Heart left ventricle (tissue), 16 donors: ENCODE results near the gene DBN1. TPM values are rescaled to one million over a fixed set of nuclear protein-coding genes. Genes with fewer than 3 reads are reported as not detected.

ENCODE experiments used
- ATAC-seq, 4 donors: fragments of 200-7000 bp; cut with Tn5 transposase; one replicate each; pipeline ENCODE4 v1.9.1; 2020 to 2022; ENCODE audit warnings: moderate library complexity in 4 of 4, mild to moderate bottlenecking in 3 of 4, moderate number of reproducible peaks in 1 of 4
- DNase-seq, 5 donors: peaks; one replicate each; pipeline ENCODE4 v3.0.0-alpha.2; 2020
- H3K27ac ChIP-seq, 12 donors: fragments of 200-600 bp; sonication (generic) in 4 of 12; one replicate each; pipeline versions ENCODE4 v1.5.0 to v1.8.0; 2016 to 2022; ENCODE audit warnings: mild to moderate bottlenecking in 2 of 12
- H3K27me3 ChIP-seq, 9 donors: fragments of 200-600 bp; sonication (generic) in 2 of 9; one replicate each; pipeline versions ENCODE4 v1.5.1 to v1.8.0; 2016 to 2022; ENCODE audit warnings: mild to moderate bottlenecking in 3 of 9
- H3K36me3 ChIP-seq, 9 donors: fragments of 200-600 bp; sonication (generic) in 2 of 9; one replicate each; pipeline versions ENCODE4 v1.5.0 to v1.8.0; 2018 to 2022; ENCODE audit warnings: mild to moderate bottlenecking in 2 of 9
- H3K4me1 ChIP-seq, 12 donors: fragments of 200-600 bp; sonication (generic) in 4 of 12; one replicate each; pipeline versions ENCODE4 v1.5.0 to v1.8.0; 2016 to 2022; ENCODE audit warnings: mild to moderate bottlenecking in 3 of 12
- H3K4me3 ChIP-seq, 12 donors: fragments of 200-600 bp; sonication (generic) in 4 of 12; one replicate each; pipeline versions ENCODE4 v1.5.0 to v1.8.0; 2017 to 2022; ENCODE audit warnings: mild to moderate bottlenecking in 9 of 12, moderate library complexity in 4 of 12
- H3K9me3 ChIP-seq, 12 donors: fragments of 200-600 bp; sonication (generic) in 4 of 12; one replicate each; pipeline versions ENCODE4 v1.5.0 to v1.8.0; 2016 to 2022; ENCODE audit warnings: mild to moderate bottlenecking in 1 of 12
- CTCF ChIP-seq, 12 donors: fragments of 200-600 bp; sonication (generic) in 4 of 12; IDR thresholded peaks; one replicate each; pipeline versions ENCODE4 v1.5.0 to v1.8.0; 2018 to 2022; ENCODE audit warnings: antibody characterized with exemption in 12 of 12, mild to moderate bottlenecking in 5 of 12
- POLR2A ChIP-seq, 2 donors: fragments of 450-650 bp; IDR thresholded peaks; one replicate each; pipeline ENCODE4 v1.6.1; 2017; ENCODE audit warnings: antibody characterized with exemption in 2 of 2, mild to moderate bottlenecking in 2 of 2, moderate library complexity in 2 of 2
- WGBS, 4 donors: extraction: QIAGEN DNeasy Blood & Tissue Kit in 2 of 4; methylation state at CpG; one replicate each; pipeline versions ENCODE4 v1.1.5 to v1.1.7; 2013 to 2018; 5-methylcytosine and 5-hydroxymethylcytosine counted together
- intact Hi-C, 10 donors: fragments of 100-400 bp; cut with DNase I; formaldehyde crosslinking; loops; one replicate each; pipeline versions ENCODE4 v1.11.1 to v1.14.2; 2022
- polyA plus RNA-seq, 2 donors: library from polyadenylated mRNA; stranded (reverse); fragments of 200-250 nt; gene quantifications; one replicate each; pipeline ENCODE4 v1.2.3, GENCODE V29; 2013
- total RNA-seq, 9 donors: library from RNA; depleted of rRNA in 2 of 9; stranded (reverse); fragments of >200 nt in 2 of 9; fragmentation: NEBNext Ultra II Directional in 3 of 9; extraction: Animal tissue kit (Norgen Biotek cat#: 25700) in 3 of 9; gene quantifications; one replicate each; pipeline versions ENCODE4 v1.1.0 to v1.2.4, GENCODE V29; 2016 to 2023
- donor health status: ischemic (EF 13 %, LVEDD 7.1; RV severe dilation, severe dysfunction).
- donor health status: healthy with polysubstance abuse.
- donor health status: DM: no; HTN: yes; CAD: no.
- donor health status: DM: no; HTN: no; CAD: no.
- donor health status: ischemic (EF 25% LVEDD 6.9; RV normal size, moderate dysfunction).
- donor health status: ischemic (EF 25% LVEDD 5.7; RV mildly dilated, moderate dysfunction).
- donor health status: healthy.
- donor health status: DM: yes; HTN: yes; CAD: no.
- donor health status: ischemic (EF 35%, LVEDD 5.7; RV mildly dilated, moderate dysfunction).
- donor health status: nonischemic (EF 11% LVEDD 7.7; RV severe dilation, severe dysfunction).
- donor health status: DM: yes; HTN: yes; CAD: no.
- donor health status: PGD.
- donor health status: ischemic (EF 29% LVEDD 5.4; RV normal size, mild dysfunction).
- donor health status: nonischemic (EF 23%, LVEDD 6.1; RV moderate dilation, normal function).

DBN1 gene
- total and polyA plus RNA-seq, 11 donors, result 12.3 to 60.7 (median 23.3) TPM

GRCh38 chr5:177513500-177513899 lies 40.1 kb upstream of the DBN1 start:
- H3K9me3 ChIP-seq, result no peaks in the 10 kb centered on the region
- ATAC-seq (no peak), DNase-seq (no peak)
- intact Hi-C loops, result loop anchor here in 2 of 10 donors (10.0 kb wide), 1 partner anchor 81 kb away; the partner anchor contains the start of gene TMED9 (in 2 of the 2)
- peaks cover 0 to 44% (median 12%) of the 10 kb centered on the region in 12 donors for H3K4me1 ChIP-seq
- no peak overlapping the region for H3K27ac ChIP-seq
- no peak for TF ChIP-seq CTCF (IDR thresholded peaks at IDR 0.05)
- TF ChIP-seq POLR2A (IDR thresholded peaks at IDR 0.05), result no peak
- H3K4me3 ChIP-seq, result no peak overlapping the region
- 94 to 97% (median 95%) methylated on average over 15 of the region's 15 CpGs for WGBS, 4 donors
- H3K36me3 ChIP-seq, result peaks cover 7 to 59% (median 49%) of the 10 kb centered on the region in 9 donors
- no peaks in the 10 kb centered on the region for H3K27me3 ChIP-seq

GRCh38 chr5:177512736-177513380 lies 39.4 kb upstream of the DBN1 start:
- H3K27ac ChIP-seq, result no peak overlapping the region
- H3K4me3 ChIP-seq, result no peak overlapping the region
- 90 to 96% (median 93%) methylated on average over 16 of the region's 16 CpGs for WGBS, 4 donors
- intact Hi-C loops, result loop anchor here in 2 of 10 donors (10.0 kb wide), 1 partner anchor 82 kb away; the partner anchor contains the start of gene TMED9 (in 2 of the 2)
- no peaks in the 10 kb centered on the region for H3K9me3 ChIP-seq
- H3K36me3 ChIP-seq, result peaks cover 7 to 59% (median 49%) of the 10 kb centered on the region in 9 donors
- DNase-seq (no peak), ATAC-seq (no peak)
- TF ChIP-seq CTCF (IDR thresholded peaks at IDR 0.05) (no peak), POLR2A (IDR thresholded peaks at IDR 0.05) (no peak)
- peaks cover 0 to 44% (median 12%) of the 10 kb centered on the region in 12 donors for H3K4me1 ChIP-seq
- no peaks in the 10 kb centered on the region for H3K27me3 ChIP-seq

- Histone ChIP-seq H3K4me1 (peaks cover 0 to 44% (median 12%) of the 10 kb centered on the region in 12 donors), H3K4me3 (no peak overlapping the region), H3K27ac (peak overlapping the region in 1 of 12 donors; percentile 93), H3K9me3 (no peaks in the 10 kb centered on the region), H3K27me3 (no peaks in the 10 kb centered on the region), H3K36me3 (peaks cover 7 to 59% (median 49%) of the 10 kb centered on the region in 9 donors)
- DNase-seq (no peak), ATAC-seq (no peak)
- TF ChIP-seq POLR2A (IDR thresholded peaks at IDR 0.05) (no peak), CTCF (IDR thresholded peaks at IDR 0.05) (no peak)
- 89 to 95% (median 94%) methylated on average over 24 to 34 of the region's 34 CpGs for WGBS, 4 donors
- intact Hi-C loops, result loop anchor here in 2 of 10 donors (10.0 kb wide), 1 partner anchor 83 kb away; the partner anchor contains the start of gene TMED9 (in 2 of the 2)
Measured at GRCh38 chr5:177511796-177512675, 38.6 kb upstream of the DBN1 start.

- DNase-seq (no peak), ATAC-seq (no peak)
- Histone ChIP-seq H3K36me3 (peaks cover 7 to 59% (median 49%) of the 10 kb centered on the region in 9 donors), H3K4me1 (peaks cover 0 to 43% (median 10%) of the 10 kb centered on the region in 12 donors), H3K27me3 (no peaks in the 10 kb centered on the region), H3K9me3 (no peaks in the 10 kb centered on the region), H3K4me3 (no peak overlapping the region), H3K27ac (peak overlapping the region in 1 of 12 donors; percentile 93)
- intact Hi-C loops, result loop anchor here in 2 of 10 donors (10.0 kb wide), 1 partner anchor 84 kb away; the partner anchor contains the start of gene TMED9 (in 2 of the 2)
- TF ChIP-seq POLR2A (IDR thresholded peaks at IDR 0.05) (no peak), CTCF (IDR thresholded peaks at IDR 0.05) (no peak)
- WGBS, 4 donors, result 87 to 94% (median 89%) methylated on average over 5 of the region's 5 CpGs
Measured at GRCh38 chr5:177511181-177511580, 37.7 kb upstream of the DBN1 start.
